GM21526 (cell line): ENCODE measurements around the gene AK2.
"Not testable (repeated sequence)": the region's sequence is repeated elsewhere in the genome, so short reads cannot be mapped to it uniquely, and the experiment has no call there.

Experiments
- ATAC-seq: cut with Tn5 transposase; IDR thresholded peaks from one replicate; pipeline ENCODE4 v1.9.1; 2021; ENCODE audit warnings: moderate library complexity; ENCODE audit not compliant: unreplicated experiment, low FRiP score

AK2 gene

GRCh38 chr1:33025180-33025569 is 11.5 kb downstream of the AK2 start:
- no peak for ATAC-seq

DNA sequence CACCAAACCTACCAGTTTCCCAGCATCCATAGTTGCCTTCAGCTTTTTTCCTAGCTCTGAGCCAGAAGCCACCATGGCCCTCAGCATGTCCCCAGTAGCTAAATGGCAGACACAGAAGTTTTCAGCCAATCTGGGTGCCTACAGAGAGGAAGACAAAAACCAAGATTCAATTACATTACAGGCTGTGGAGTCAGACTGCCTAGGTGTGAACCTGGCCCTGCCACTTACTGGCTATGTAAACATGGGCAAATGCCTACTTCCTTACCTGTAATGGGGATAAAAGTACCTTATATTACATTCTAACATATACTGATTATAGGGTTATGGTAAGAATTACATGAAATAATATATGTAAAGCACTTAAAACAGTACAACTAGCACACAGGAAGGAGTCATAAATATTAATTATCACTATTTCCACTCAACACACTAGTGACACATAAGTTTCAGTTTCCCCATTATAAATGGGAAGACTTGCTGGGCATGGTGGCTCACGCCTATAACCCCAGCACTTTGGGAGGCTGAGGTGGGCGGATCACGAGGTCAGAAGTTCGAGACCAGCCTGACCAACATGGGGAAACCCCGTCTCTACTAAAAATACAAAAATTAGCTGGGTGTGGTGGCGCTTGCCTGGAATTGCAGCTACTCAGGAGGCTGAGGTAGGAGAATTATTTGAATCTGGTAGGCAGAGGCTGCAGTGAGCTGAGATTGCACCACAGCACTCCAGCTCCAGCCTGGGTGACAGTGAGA is 12.1 kb downstream of the AK2 start:
- not testable (repeated sequence) for ATAC-seq

- ATAC-seq = no peak
Measured at GRCh38 chr1:33022650-33023200, 14.0 kb downstream of the AK2 start.

DNA sequence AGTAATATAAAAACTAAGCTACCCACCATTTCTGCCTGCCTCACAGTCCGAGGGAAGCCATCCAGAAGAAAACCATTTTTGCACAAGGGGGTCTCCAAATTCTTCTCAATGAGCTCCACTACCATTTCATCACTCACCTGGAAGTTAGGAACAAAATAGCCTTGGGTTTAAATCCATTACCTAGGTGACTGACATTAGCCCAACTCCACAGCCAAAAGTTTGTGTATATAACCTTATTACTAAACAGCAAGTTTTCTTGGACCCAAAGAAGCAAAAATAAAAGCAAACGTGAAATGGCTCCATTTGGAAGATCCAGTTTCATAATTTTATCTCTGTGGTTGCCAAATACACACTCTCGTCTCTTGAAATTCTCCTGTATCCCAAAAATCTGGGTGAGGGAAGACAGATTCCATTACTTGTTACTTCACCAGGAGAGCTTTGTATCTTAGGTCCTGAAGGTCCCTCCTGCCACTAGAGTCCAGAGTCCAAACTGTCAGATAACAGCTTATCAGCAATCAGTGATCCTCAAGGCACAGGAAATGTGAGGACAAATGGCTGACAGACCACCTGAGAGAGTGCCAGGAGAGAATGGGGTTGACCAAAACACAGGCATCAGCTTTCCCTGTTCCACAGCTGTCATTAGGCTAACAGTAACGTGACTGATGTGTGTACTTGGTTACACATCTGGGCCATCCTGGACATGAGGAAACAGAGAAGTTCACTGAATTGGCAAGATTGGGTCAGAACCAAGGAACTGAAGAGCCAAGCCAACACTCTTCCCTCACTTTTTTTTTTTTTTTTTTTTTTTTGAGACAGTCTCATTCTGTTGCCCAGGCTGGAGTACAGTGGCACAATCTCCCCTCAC is 14.9 kb downstream of the AK2 start:
- no peak for ATAC-seq

- no peak for ATAC-seq
Measured at GRCh38 chr1:33018112-33018511, 18.6 kb downstream of the AK2 start.

GRCh38 chr1:33017175-33017574 is 19.5 kb downstream of the AK2 start:
- no peak for ATAC-seq

DNA sequence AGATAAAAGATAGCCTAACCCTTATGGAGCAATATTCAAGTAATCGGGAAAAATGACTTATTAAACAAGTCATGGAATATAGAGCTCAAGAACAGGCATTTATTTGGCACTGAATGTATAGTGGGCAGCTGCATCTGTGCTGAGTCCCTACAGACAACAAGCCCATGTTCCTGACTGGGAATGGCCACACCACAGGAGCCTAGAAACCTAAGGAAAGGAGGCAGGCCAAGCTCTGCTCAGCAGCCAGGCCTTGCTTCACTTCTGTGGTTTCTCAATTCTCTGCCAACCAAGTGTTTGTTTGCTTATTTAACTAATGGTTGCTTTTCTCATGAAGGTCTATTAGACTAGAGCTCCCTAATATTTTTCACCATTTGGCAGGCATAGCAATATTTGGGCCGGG is 21.5 kb downstream of the AK2 start:
- no peak for ATAC-seq

- ATAC-seq = no peak
Measured at GRCh38 chr1:33014464-33015163, 22.1 kb downstream of the AK2 start.

- no peak for ATAC-seq
Measured at GRCh38 chr1:33013791-33014190, 22.9 kb downstream of the AK2 start.

- ATAC-seq = no peak
Measured at GRCh38 chr1:33012165-33012564, 24.5 kb downstream of the AK2 start.

- no peak for ATAC-seq
Measured at GRCh38 chr1:33010932-33011731, 25.6 kb downstream of the AK2 start.

DNA sequence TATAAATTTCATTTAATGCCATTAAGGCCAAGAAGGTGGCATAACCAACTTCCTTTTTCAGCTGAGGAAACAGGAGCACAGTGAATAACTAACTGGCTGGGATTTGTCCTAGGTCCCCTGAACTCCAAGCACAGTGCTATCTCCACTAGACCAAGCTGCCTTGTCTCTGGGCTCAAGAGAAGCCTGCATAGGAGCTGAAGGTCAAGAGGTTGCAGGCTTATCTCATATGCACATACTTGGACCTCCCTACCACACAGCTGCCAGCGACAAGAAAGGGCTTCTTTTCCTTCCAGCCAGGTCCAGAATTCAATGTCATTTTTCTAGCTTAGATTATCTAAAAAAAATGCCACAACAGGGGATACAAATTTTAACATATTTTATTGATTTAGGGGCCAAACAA is 27.1 kb downstream of the AK2 start:
- no peak for ATAC-seq

DNA sequence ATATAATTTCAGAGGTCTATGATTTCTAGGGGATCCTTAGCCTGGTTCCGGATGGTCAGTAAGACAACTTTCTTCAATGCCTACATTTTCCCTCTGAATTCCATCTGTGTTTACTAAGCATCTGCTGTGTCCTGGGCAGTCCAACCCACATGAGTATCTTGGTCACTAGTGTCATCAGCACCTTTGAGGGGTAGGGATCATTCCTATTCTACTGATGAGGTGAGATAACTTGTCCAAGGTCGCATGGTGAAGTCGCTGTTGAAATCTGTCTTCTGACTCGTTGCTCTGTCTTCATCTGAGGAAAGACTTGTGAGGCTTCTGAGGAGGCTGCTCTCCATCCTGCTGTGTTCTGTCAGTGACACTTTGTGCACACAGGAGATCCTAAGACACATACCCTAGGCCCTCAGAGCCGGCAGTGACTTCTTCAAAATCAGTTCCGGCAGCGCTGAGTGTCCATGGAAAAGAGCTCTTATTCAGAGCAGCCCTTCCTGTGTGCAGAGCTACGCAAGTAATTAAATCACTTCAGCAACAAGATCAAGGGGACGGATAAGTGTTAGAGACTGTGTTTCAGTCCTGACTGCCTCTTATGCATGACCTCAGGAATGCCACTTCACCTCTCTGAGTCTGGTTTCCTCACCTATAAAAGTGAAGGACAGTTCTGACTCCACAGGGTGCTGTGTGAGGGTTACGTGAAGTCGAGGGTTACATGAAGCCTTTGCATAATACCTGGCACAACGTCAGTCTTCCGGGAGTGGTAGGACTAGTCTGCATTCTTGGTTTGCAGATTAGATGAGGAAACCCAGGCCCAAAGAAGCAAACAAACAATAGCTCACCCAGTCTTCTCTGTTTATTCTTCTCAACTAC is 28.4 kb downstream of the AK2 start:
- no peak for ATAC-seq

DNA sequence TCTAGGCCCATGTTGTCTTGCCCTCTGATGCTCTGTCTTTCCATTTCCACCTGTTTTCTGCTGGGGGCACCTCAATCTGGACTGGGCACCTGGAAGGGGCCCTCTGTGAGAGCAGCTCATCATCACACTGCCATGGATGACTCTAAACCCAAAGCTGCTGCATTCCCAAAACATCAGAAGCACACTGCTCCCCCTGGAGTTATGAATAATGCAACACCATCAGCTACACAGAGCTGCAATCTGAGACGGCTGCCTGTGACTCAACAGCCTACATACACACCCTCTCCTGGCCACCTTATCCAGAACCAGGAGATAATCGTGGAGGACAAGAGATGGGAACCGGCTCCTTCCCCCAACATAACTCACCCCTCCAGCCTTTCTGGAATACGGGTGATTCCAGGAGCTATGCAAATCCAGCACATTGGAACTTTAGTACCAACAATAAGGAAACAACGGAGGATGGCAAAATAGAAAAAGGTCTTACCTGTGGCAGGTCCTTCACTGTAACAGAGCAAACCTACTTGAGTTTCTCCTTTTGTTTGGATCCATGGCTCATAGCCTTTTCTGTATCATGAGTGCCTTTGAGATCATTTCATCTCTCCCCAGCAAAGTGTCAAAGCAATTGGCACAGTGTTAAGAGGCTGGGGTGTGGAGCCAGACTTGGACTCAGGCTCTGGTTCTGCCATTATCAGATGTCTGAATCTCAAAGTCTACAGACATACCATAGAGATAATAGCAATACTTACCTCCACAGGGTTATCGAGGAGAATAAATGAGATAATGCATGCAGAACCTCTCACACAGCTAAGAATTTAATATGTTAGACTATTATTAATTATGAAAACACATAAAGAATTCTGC is 29.3 kb downstream of the AK2 start:
- no peak for ATAC-seq

DNA sequence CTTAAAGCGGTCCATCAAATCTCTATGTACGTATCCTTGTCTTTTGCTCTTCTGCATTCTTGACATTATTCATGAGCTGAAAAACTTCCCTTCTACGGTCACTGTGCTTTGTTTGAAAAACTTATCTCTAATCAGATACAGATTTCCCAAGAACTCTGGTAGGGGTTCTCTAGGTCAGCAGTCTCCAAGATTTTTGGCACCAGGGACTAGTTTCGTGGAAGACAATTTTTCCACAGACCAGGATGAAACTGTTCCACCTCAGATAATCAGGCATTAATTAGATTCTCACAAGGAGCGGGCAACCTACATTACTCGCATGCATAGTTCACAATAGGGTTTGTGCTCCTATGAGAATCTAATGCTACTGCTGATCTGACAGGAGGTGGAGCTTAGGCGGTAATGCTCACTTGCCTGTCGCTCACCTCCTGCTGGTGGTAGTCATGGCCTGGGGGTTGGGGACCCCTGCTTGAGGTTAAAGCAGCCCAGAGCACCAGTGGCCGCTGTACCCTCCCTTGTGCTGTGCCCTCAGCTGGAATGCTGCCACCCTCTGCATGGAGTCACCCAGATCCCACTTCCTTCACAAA is 30.8 kb downstream of the AK2 start:
- no peak for ATAC-seq

DNA sequence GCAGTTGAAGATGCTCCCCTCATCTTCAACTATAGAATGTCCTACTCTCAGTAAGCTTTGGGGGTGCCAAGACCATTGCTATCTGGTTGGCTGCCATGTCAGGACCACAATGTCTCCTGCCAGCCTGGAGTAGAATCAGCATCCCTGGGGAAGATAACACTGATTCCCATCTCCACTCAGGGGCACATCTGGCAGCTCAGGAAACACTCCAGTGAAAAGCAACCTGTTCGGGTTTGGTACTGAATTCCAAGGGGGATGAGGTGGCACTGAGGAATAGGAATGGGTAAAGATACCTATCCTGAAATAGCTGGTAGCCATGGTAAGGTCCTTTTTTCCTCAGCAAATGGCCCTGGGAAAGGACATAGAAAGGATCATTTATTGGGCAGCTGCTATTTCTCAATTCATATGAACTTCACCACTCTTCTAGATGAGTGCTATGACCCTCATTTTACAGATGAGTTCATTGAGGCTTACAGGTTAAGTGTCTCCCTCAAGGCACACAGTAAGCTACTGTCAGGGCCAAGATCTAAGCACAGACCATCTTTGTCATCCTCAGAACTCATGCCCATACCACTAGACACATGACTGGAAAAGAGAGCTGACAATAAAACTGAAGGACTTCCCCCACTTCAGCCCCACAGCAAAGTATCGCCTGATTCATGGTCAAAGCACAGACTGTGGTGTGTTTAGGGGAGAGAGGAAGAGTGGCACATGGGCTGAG is 31.4 kb downstream of the AK2 start:
- ATAC-seq = no peak

DNA sequence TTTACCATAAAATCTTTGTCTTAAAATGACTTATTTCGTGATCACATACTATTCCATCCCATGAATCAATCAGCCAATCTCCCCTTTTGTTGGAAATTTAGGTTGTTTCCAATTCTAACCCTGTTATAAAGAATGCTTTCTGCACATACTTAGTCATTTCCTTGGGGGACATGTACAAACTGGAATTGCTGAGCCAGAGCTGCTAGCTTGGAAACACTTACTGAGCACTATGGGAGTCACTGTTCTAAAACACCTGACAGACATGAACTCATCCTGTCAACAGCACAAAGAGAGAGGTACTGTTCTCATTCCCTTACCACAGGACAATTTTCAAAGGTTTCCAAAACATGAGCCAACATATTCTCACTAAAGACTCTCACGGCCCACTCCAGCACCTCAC is 32.1 kb downstream of the AK2 start:
- ATAC-seq = no peak
